ENCODE data around the gene CNKSR1.
A peak's percentile ranks its signal among the peaks of the same experiment; 100 is the strongest.

Gene CNKSR1

DNA sequence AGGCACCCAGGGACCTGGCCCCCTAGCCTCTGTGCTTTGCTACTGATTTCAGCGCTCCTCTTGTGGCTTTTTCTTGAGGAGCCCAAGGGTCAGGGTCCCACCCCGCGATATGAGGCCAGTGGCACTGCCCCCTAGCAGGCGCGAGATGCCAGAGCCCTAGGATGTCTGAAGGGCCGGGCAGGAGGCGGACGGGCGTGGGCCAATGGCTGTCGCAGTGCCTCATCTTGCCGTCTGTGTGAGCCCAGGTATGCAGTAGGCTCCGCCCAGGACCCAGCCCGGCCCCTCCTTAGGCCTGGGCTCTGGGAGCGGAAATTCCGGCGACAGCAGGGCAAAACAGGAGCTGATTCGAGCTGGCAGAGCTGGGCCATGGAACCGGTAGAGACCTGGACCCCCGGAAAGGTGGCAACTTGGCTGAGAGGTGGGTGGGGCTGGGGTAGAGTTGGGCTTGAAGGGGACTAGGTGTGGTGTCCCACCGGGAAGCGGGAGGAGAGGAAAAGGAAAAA is at the start of gene CNKSR1:
Gene CNKSR1, plus strand, starts transcription at position 310 of the 503 bp plus-strand sequence. Its CDS starts 57 bp downstream, at position 367.
- no peak for DNase-seq (ENCODE audit: low spot score)

GRCh38 chr1:26129778-26130177 is 47.5 kb upstream of the CNKSR1 start:
- no peak for DNase-seq (ENCODE audit: low spot score)

GRCh38 chr1:26130695-26131094 is 46.6 kb upstream of the CNKSR1 start:
- DNase-seq (ENCODE audit: low spot score), result no peak

DNA sequence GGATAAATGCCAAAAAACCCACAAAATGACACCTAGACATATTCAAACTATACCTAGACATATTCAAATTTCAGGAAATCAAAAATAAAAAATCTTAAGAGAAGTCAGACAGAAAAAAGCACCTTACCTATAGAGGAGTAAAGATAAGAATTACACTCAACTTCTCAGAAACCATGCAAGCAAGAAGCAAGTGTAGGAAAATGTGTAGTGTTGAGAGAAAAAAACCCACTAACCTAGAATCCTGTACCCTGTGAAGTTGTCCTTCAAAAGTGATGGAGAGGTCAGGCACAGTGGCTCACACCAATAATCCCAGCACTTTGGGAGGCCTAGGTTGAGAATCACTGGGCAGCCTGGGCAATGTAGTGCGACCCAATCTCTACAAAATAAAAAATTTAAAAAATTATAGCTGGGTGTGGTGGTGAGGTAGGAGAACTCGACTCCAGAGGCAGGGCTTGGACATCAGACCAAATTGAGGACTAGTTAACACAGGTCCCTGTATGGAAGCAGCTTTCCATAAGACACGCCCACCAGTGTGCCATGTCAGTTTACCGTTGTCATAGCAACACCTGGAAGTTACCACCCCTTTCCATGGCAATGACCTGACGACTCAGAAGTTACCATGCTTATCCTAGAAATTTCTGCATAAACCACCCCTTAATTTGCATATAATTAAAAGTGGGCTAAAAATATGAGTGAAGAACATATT is 45.0 kb upstream of the CNKSR1 start:
- no peak for DNase-seq (ENCODE audit: low spot score)

GRCh38 chr1:26132834-26133167 is 44.5 kb upstream of the CNKSR1 start:
- DNase-seq (ENCODE audit: low spot score), result no peak

DNA sequence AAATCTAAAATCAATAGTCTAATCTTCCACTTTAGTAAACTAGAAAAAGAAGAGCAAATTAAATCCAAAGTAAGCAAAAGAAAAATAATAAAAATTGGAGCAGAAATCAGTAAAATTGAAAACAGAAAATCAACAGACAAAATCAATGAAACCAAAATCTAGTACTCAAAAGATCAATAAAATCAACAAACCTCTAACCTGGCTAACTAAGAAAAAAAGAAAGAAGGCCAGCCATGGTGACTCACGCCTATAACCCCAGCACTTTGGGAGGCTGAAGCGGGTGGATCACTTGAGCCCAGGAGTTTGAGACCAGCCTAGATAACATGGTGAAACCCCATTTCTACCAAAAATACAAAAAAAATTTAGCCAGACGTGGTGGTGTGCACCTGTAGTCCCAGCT is 42.8 kb upstream of the CNKSR1 start:
- no peak for DNase-seq (ENCODE audit: low spot score)

- DNase-seq (ENCODE audit: low spot score), result no peak
Observed at GRCh38 chr1:26138974-26139558, 38.2 kb upstream of the CNKSR1 start.

- no peak for DNase-seq (ENCODE audit: low spot score)
Observed at GRCh38 chr1:26142159-26142558, 35.1 kb upstream of the CNKSR1 start.

DNA sequence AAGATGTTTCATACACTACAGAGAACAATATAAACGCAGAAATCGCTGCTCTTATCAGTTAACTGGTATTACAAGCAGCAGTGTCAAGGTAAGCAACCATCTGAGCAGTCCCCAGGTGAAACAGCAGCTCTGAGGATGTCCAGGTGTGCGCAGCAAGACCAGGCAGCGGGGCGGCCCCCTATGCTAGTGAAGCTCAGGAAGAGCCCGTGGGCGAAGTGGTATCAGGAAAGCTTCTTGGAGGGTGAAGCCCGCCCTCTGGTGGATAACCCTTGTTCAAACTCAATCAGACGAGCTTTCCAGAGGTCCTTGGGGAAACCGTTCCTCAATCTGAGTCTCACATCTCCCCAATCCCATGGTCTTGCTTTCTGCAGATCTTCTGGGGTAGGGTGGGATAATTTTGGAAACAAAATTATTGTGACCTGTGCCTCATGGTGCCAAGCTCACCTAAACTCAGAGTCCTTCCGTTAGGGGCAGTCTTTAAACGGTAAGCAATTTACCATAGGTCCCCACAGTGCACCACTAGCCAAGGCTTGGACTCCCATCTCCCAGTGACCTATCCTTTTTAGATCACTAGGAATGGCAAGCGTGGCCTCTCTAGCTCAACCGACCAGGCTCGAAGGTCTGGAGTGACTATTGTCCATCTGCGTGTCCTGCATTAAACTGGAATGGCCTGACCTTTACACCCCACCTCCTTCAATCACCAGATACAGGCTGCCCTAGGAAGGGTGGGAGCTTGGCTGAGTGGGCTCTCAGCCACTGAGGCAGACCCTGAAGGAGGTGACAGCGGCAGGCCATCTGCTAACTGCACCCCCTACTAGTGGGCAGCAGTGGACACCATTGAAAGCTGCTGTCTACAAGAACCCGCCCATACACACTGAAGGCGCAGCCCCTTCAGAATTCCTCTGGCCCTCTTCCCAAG is 32.0 kb upstream of the CNKSR1 start:
- peak; percentile 83 for DNase-seq (ENCODE audit: low spot score)

DNA sequence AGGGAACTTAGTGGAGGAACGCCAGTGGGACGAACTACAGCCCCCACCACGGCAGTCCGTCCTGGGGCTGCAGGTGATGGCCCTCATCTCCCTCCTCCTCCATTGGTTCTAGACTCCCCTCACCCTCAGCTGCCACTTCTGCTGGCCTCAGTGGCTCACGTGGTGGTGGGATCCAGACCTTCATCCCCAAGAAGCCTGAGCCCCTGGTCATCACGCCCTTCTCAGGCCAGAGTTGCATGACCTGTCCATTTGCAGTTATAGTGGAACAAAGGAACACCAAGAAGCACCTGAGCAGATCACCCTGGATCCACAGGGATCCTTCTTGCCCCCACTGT is 31.4 kb upstream of the CNKSR1 start:
- DNase-seq (ENCODE audit: low spot score), result no peak

DNA sequence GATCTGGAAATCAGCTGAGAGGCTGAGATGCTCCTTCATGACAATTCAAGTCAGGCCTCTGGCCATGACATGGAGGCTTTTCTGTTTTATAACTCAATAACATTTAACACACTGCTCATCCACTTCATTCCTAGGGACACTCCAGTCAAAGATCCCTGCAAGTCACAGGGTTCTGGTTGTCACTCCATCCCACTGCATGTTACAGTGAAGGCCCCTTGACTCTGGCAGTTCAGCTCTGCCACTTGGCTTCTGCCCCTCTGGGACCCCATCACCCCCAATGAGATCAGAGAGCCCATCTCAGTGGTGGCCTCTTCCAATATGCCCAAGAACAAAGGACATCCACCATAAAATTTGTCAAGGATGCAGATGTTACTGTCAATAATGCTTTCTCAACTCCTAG is 28.4 kb upstream of the CNKSR1 start:
- DNase-seq (ENCODE audit: low spot score), result no peak

GRCh38 chr1:26153966-26154532 is 23.2 kb upstream of the CNKSR1 start:
- DNase-seq (ENCODE audit: low spot score), result no peak

GRCh38 chr1:26154750-26155149 is 22.5 kb upstream of the CNKSR1 start:
- DNase-seq (ENCODE audit: low spot score), result no peak

GRCh38 chr1:26155370-26156284 is 21.7 kb upstream of the CNKSR1 start:
- no peak for DNase-seq (ENCODE audit: low spot score)

DNA sequence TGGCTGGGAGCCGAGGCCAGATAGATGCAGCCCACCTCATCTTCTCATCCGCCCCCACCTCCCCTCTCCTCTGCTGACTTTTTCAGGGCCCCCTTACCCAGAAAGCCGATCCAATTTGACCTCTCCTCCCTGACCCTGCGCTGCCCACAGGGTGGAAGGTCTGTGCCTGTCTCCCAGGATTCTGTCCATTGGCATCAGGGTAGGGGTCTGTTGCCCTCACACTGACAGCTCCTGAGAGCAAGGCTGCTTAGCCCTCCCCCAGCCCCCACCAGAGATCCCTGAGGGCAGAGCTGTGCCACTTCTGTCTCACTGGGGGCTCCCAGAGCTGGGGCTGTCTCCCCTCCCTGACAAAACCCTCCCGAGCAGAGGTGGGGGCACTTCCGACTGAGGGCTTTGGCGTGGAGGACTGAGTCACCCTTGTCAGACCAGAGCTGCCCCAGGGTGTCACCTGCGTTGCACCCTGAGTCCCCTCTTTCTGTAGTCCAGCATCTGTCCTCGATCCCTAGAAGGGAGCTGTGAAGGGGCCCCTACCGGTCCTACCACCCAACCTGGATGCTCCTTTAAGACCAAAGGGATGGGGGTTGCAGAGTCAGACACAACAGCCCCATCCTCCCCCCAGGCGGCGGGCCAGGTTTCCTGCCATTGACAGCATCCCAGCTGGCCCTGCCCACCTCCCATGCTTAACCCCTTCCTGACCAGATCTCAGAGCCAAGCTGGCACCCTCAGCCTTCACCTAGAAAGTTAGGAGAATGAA is 20.8 kb upstream of the CNKSR1 start:
- no peak for DNase-seq (ENCODE audit: low spot score)

GRCh38 chr1:26158271-26158907 is 18.9 kb upstream of the CNKSR1 start:
- DNase-seq (ENCODE audit: low spot score), result no peak

- DNase-seq (ENCODE audit: low spot score), result peak; percentile 25
Observed at GRCh38 chr1:26158908-26159742, 18.2 kb upstream of the CNKSR1 start, which contains the start of gene FAM110D. FAM110D (plus strand) TSS chr1:26159079; CDS start chr1:26161292, 2,213 bp downstream.

GRCh38 chr1:26159743-26160039 is 17.6 kb upstream of the CNKSR1 start:
- no peak for DNase-seq (ENCODE audit: low spot score)
